Mammary epithelial cell (primary cell): ENCODE data around the gene PPP1R14B.

Experiments
- CTCF ChIP-seq, 2 donors: IDR thresholded peaks in 1 of 2; conservative IDR thresholded peaks in 1 of 2; 2 replicates each; pipeline ENCODE4 v1.5.1; 2011 to 2012; ENCODE audit warnings: inconsistent platforms in 2 of 2, low read length in 2 of 2, mild to moderate bottlenecking in 2 of 2, control low read depth in 1 of 2, low read depth in 1 of 2; ENCODE audit not compliant: insufficient read depth in 1 of 2; ENCODE audit errors: extremely low read depth in 1 of 2
- EZH2 ChIP-seq: IDR thresholded peaks from 2 replicates; pipeline ENCODE4 v1.6.1; 2012; ENCODE audit warnings: low read length, inconsistent platforms, borderline replicate concordance

GRCh38 chr11:64218628-64219353 lies 28.0 kb downstream of the PPP1R14B start:
- TF ChIP-seq CTCF (conservative IDR thresholded peaks at IDR 0.05 in 1 of 2, IDR thresholded peaks at IDR 0.05 in 1 of 2; ENCODE audit: extremely low read depth in 1 of 2, insufficient read depth in 1 of 2, low read depth in 1 of 2, low read length in 2 of 2), result no peak
- no peak for TF ChIP-seq EZH2
